A549 treated with AZD2906 at 1 μM for 4 hours (cell line): Measurements from ENCODE around the gene ZNF710. TPM values are rescaled to one million over a fixed set of nuclear protein-coding genes. Genes with fewer than 3 reads are reported as not detected.

ENCODE experiments used
- total RNA-seq: library from RNA; stranded (reverse); fragments of 200-300 nt; extraction: Qiagen RNA extraction; gene quantifications from 5 replicates; pipeline ENCODE4 v1.2.3, GENCODE V29; 2022

Gene ZNF710, protein sequence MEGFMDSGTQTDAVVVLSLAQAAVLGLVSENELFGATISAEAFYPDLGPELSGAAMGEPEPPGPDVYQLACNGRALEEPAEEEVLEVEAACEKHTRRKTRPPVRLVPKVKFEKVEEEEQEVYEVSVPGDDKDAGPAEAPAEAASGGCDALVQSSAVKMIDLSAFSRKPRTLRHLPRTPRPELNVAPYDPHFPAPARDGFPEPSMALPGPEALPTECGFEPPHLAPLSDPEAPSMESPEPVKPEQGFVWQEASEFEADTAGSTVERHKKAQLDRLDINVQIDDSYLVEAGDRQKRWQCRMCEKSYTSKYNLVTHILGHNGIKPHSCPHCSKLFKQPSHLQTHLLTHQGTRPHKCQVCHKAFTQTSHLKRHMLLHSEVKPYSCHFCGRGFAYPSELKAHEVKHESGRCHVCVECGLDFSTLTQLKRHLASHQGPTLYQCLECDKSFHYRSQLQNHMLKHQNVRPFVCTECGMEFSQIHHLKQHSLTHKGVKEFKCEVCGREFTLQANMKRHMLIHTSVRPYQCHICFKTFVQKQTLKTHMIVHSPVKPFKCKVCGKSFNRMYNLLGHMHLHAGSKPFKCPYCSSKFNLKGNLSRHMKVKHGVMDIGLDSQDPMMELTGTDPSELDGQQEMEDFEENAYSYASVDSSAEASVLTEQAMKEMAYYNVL
- 12.1 to 19.2 TPM (median 15.7 TPM) in 5 replicates for total RNA-seq

DNA sequence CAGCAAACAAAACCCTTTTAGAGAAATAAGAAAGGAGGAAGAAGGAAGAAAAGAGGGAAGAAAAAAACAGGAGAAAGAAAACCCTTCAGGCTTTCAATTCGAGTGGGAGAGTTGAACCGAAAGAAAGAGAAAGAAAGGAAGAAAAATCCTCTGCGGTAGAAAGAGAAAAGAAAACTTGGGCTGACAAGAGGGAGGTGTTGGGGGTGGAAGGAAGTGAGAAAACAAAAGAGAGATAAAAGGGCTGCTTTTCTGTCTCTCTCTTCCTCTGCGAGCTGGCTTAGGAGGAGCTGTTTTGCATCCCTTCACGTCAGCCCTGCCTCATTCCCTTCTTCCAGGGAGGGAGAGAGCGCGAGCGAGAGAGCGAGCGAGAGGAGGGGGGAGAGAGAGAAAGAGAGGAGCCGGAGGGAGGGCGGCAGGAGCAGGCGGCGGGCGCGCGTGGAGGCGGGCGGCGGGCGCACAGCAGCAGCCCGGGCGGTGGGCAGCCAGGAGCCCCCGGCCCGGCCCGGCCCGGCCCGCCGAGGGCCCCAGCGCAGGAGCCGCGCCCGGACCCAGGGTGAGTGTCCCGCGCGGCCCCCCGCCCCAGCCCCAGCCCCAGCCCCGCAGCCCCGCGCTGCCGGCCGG is at the start of gene ZNF710:
Gene ZNF710, plus strand, starts transcription at position 263 of the 621 bp plus-strand sequence. CDS start 65,814 bp downstream, outside the sequence.

DNA sequence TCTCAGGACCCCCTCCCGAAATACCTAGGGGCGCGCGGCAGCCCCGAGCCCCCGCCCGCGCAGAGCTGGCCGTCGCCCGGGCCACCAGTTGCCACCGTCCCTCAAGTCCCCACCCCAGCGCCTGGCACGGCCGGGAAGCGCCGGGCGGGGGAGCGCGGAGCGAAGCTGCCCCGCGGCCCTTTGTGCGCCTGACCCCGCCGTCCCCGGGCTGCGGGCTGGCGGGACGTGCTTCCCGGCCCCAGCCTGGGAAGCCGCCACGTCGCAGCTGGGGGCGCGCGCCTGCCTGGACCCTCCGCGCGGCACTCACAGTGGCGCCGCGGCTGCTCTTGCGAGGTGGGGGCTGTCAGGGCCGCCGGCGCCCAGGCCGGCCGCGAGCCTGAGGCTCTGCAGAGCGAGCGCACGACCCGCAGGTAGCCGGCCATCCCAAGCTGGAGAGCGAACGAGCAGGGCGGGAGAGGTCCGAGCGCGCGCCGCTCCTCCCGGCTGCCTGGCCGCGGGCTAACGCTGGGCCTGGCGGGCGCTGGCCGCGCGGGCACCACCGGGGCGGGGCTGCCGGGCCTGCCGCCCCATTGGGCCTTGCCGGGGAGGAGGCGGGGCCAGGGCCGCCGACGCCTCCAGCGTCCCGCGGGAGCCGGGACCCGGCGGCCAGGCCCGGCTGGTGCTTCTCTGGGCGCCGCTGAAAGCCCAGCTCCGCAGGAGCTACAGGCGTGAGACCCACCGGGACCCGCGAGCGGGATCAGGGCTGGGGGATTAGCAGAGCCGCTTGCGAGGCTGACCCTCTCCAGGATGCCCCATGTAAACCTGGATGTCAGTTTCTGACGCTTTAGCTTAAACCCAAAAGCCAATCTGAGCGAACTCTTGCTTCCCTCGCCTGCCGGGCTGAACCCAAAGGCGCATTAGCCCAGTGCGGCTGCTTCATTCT is 101.1 kb downstream of the ZNF710 start, which contains the start of gene IDH2:
Gene IDH2, minus strand, starts transcription at position 500 of the 922 bp plus-strand sequence. Its CDS starts 78 bp downstream, at position 422.

Other genes with a start within 250 kb of the ZNF710 start
- gene MESP2, start 225.0 kb upstream of the ZNF710 start, total RNA-seq, result 0.09 to 0.83 TPM (median 0.40 TPM) in 5 replicates
- 71.2 to 93.4 TPM (median 77.9 TPM) in 5 replicates for gene ANPEP, start 186.5 kb upstream of the ZNF710 start, total RNA-seq
- gene AP3S2, start 107.3 kb upstream of the ZNF710 start, total RNA-seq, result 35.5 to 75.6 TPM (median 35.6 TPM) in 5 replicates
- 9.6 to 12.7 TPM (median 12.2 TPM) in 5 replicates for gene ARPIN, start 88.4 kb upstream of the ZNF710 start, total RNA-seq
- gene IDH2, start 101.1 kb downstream of the ZNF710 start, total RNA-seq, result 40.3 to 50.4 TPM (median 45.6 TPM) in 5 replicates
- gene SEMA4B, start 200.0 kb downstream of the ZNF710 start, total RNA-seq, result 55.1 to 79.4 TPM (median 73.6 TPM) in 5 replicates
- 179 to 224 TPM (median 221 TPM) in 5 replicates for gene CIB1, start 232.6 kb downstream of the ZNF710 start, total RNA-seq
- gene GDPGP1, start 232.9 kb downstream of the ZNF710 start, total RNA-seq, result 3.4 to 4.4 TPM (median 4.2 TPM) in 5 replicates
- 0.03 to 0.57 TPM (median 0.12 TPM) in 5 replicates for gene TTLL13, start 248.2 kb downstream of the ZNF710 start, total RNA-seq